HG03095 (cell line): Measurements from ENCODE around the gene JAM3.
"Not testable (repeated sequence)": the region's sequence is repeated elsewhere in the genome, so short reads cannot be mapped to it uniquely, and the experiment has no call there.

ENCODE experiments used
- ATAC-seq: cut with Tn5 transposase; IDR thresholded peaks from one replicate; pipeline ENCODE4 v1.9.1; 2021; ENCODE audit warnings: moderate library complexity; ENCODE audit not compliant: unreplicated experiment

Gene JAM3

DNA sequence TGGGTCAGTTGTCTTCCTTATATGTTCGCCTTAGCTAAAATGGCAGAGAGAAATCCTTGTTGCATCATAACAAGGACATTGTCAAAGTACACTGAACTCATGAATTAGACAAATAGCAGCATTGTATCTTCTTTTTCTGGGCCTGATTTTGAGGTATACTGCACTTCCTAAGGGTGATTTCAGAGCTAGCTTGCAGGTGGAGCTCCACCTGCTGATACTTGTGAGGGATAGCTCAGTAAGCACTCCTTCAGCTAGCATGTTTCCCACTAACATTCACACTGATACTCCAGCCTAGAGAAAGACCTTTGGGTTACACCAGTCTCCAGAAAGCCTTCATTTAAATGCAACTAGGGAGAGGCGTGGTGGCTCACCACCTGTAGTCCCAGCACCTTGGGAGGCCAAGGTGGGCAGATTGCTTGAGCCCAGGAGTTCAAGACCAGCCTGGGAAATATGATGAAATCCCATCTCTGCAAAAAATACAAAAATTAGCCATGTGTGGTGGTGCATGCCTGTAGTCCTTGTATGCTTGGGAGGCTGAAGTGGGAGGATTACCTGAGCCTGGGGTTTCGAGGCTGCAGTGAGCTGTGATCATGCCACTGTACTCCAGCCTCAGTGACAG is 29.8 kb downstream of the JAM3 start:
- no peak for ATAC-seq

- ATAC-seq: no peak
These were observed 31.3 kb downstream of the JAM3 start for GRCh38 chr11:134100171-134100570.

- no peak for ATAC-seq
These were observed 32.4 kb downstream of the JAM3 start for GRCh38 chr11:134101282-134101681.

DNA sequence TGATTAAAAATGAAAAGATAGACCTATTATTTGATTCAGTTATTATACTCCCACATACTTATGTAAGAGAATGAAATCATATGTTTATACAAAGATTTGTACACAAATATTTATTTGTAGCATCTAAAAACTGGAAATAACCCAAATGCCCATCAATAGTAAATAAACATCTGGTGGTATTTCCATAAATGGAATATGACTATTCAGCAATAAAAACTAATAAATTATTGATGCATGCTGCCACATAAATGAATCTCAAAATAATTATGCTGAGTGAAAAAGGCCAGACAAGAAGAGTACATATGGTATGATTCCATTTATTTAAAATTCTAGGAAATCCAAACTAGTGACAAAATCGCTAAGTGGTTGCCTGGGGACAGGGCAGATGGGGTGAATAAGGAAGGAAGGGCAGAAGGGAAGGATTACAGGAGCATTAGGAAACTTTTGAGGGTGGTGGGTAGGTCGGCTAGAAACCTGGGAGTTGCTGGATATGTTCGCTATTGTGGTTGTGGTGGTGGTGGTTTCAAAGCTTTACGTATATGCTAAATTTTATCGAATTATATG is 41.5 kb downstream of the JAM3 start:
- ATAC-seq: no peak

DNA sequence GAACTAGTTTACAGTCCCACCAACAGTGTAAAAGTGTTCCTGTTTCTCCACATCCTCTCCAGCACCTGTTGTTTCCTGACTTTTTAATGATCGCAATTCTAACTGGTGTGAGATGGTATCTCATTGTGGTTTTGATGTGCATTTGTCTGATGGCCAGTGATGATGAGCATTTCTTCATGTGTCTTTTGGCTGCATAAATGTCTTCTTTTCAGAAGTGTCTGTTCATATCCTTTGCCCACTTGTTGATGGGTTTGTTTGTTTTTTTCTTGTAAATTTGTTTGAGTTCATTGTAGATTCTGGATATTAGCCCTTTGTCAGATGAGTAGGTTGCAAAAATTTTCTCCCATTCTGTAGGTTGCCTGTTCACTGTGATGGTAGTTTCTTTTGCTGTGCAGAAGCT is 44.9 kb downstream of the JAM3 start:
- not testable (repeated sequence) for ATAC-seq

- ATAC-seq: no peak
These were observed 47.3 kb downstream of the JAM3 start for GRCh38 chr11:134116210-134116609.

GRCh38 chr11:134118006-134118405 is 49.1 kb downstream of the JAM3 start:
- no peak for ATAC-seq

GRCh38 chr11:134119094-134119493 is 50.2 kb downstream of the JAM3 start:
- no peak for ATAC-seq

- no peak for ATAC-seq
These were observed 51.4 kb downstream of the JAM3 start for GRCh38 chr11:134120143-134120850.

DNA sequence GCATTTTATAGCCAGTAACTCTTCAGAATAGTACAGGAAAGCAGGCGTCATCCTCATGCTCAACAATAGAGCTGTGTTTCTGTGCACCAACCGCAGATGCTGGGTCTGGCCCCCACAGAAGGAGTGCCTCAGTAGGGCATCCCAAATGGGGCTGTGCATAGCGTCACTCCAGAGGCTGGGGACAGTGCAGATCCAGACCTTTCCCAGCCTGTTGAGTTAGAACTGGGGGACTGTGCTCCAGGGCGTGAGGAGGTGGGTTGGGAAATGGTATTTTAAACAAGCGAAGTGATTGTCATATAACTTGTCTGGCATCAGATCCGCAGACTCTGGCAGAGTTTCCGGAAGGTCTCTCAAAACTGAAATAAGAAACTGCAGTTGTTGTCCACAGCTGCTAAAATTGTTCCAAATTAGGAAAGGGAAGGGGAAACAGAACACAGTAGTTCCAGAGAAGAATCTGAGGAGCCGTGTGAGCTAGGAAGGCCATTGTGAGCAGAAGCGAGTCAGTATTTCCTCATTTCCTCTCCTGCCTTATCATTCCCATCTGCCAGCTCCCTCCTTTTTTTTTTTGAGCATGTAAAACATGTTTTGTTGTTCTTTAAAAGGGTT is 52.2 kb downstream of the JAM3 start:
- ATAC-seq: no peak

- ATAC-seq: no peak
These were observed 56.0 kb downstream of the JAM3 start for GRCh38 chr11:134124660-134125451.

- ATAC-seq: no peak
These were observed 56.6 kb downstream of the JAM3 start for GRCh38 chr11:134125507-134125906.

DNA sequence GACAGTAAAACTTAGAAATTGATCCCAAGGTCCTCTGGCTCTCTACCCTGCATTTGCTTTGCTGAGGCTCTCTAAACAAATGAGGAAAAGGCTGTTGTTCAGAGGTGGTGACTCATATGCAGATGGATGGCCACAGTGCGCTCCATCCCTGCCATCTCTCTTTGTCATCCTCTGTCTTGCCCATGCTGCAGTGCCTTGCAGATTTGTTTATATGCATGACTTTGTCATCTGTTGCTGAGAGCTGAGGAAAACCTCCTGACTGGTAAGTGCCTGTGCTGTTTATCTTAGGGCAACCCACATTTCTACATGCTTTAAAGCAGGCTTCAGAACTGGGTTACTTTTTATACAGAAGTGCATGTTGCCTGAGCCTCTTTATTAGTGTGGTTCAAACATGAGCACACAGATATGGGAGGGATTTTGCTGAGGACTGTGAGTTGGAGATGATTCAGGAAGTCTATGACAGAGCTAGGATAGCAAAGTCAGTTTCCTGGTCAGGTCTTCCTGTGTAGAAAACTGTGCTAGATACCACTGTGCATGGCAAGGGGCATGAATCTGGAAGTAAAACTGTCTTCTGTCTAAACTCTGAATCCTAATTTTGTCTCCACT is 57.4 kb downstream of the JAM3 start:
- no peak for ATAC-seq

- ATAC-seq: no peak
These were observed 62.9 kb downstream of the JAM3 start for GRCh38 chr11:134131628-134132244.

- ATAC-seq: no peak
These were observed 63.9 kb downstream of the JAM3 start for GRCh38 chr11:134132808-134133207.

GRCh38 chr11:134134167-134134566 is 65.3 kb downstream of the JAM3 start:
- no peak for ATAC-seq

DNA sequence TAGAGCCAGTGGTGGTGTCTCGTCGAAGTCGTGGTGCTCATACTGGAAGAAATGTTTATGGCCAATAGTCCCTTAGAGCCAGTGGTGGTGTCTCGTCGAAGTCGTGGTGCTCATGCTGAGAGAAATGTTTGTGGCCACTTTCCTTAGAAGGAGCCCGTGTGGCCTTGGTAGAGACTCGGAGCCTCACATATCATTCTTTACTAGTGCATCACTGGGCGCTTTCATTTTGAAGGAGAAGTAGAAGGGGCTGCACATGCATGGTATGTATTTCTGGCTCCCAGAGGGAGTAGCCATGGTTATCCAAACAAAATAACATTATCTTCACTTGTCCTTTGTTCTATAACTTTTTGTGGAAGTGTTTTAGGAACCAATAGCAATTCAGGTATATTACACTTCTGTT is 69.5 kb downstream of the JAM3 start:
- ATAC-seq: no peak

GRCh38 chr11:134139303-134139872 is 70.5 kb downstream of the JAM3 start:
- no peak for ATAC-seq

DNA sequence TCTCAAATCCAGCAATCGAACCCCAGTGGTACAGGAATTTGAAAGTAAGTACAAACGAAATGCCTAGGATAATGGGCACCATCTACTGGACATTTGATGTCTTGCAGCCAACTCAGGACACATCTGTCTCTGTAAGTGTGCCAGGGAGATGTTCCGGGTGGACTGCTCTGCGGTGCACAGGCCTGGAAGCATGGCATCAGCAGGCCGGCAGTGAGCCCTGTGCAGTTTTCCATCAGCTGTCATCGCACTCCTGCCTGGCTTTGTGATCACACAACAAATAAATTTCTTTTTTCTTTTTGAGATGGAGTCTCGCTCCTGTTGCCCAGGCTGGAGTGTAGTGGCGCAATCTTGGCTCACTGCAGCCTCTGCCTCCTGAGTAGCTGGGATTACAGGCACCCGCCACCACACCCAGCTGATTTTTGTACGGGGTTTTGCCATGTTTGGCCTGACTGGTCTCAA is 71.0 kb downstream of the JAM3 start:
- no peak for ATAC-seq

- ATAC-seq: no peak
These were observed 72.2 kb downstream of the JAM3 start for GRCh38 chr11:134140961-134141490.
